CD14-positive monocyte (primary cell): ENCODE measurements around the gene SIK3. TPM values are rescaled to one million over a fixed set of nuclear protein-coding genes. Genes with fewer than 3 reads are reported as not detected.

ENCODE experiments used
- DNase-seq, 3 donors: peaks; one replicate each; pipeline ENCODE4 v3.0.0-alpha.2; 2011 to 2022
- H2AFZ ChIP-seq: 2 replicates; pipeline ENCODE4 v1.6.0; 2012; ENCODE audit warnings: mild to moderate bottlenecking, low read depth, low read length, inconsistent platforms; ENCODE audit not compliant: insufficient read depth, poor library complexity, severe bottlenecking
- H3K27ac ChIP-seq, 2 donors: 1 replicate in 1 of 2; 2 replicates in 1 of 2; pipeline ENCODE4 v1.5.1; 2012 to 2013; ENCODE audit warnings: low read length in 2 of 2, control low read depth in 1 of 2, inconsistent platforms in 1 of 2, low read depth in 1 of 2, mild to moderate bottlenecking in 1 of 2
- H3K27me3 ChIP-seq, 2 donors: one replicate each; pipeline versions ENCODE4 v1.6.0 to v1.6.1; 2011 to 2013; ENCODE audit warnings: low read length in 2 of 2; ENCODE audit not compliant: control insufficient read depth in 2 of 2, insufficient read depth in 2 of 2
- H3K36me3 ChIP-seq, 2 donors: replicated peaks in 1 of 2; 1 replicate in 1 of 2; 2 replicates in 1 of 2; pipeline versions ENCODE4 v1.5.1 to v1.6.1; 2012 to 2013; ENCODE audit warnings: low read length in 2 of 2, control low read depth in 1 of 2, inconsistent platforms in 1 of 2, mild to moderate bottlenecking in 1 of 2; ENCODE audit not compliant: insufficient read depth in 2 of 2, control insufficient read depth in 1 of 2
- H3K4me1 ChIP-seq, 2 donors: 1 replicate in 1 of 2; 2 replicates in 1 of 2; pipeline versions ENCODE4 v1.5.1 to v1.6.1; 2012 to 2013; ENCODE audit warnings: low read length in 2 of 2, control low read depth in 1 of 2, inconsistent platforms in 1 of 2, mild to moderate bottlenecking in 1 of 2, moderate library complexity in 1 of 2; ENCODE audit not compliant: insufficient read depth in 2 of 2, control insufficient read depth in 1 of 2
- H3K4me2 ChIP-seq: replicated peaks from 2 replicates; pipeline ENCODE3; 2012; ENCODE audit warnings: low read length, moderate library complexity, mild to moderate bottlenecking; ENCODE audit not compliant: poor library complexity, severe bottlenecking; ENCODE audit errors: extremely low read depth
- H3K4me3 ChIP-seq, 3 experiments: fragments of 200-600 bp in 1 of 3; sonication (generic) in 1 of 3; replicated peaks in 1 of 3; 1 replicate in 2 of 3; 2 replicates in 1 of 3; pipeline ENCODE4 v1.5.1; 2011 to 2013; ENCODE audit warnings: low read length in 3 of 3, mild to moderate bottlenecking in 3 of 3, control low read depth in 2 of 3, low read depth in 2 of 3, inconsistent platforms in 1 of 3, moderate library complexity in 1 of 3
- H3K79me2 ChIP-seq: 2 replicates; pipeline ENCODE4 v1.6.0; 2012; ENCODE audit warnings: mild to moderate bottlenecking, control low read depth, inconsistent platforms, low read length, moderate library complexity; ENCODE audit not compliant: insufficient read depth
- H3K9ac ChIP-seq: 2 replicates; pipeline ENCODE4 v1.6.0; 2017; ENCODE audit warnings: low read length, mild to moderate bottlenecking; ENCODE audit not compliant: insufficient read depth, poor library complexity, severe bottlenecking
- H3K9me3 ChIP-seq, 2 donors: replicated peaks in 1 of 2; 1 replicate in 1 of 2; 2 replicates in 1 of 2; pipeline versions ENCODE4 v1.5.1 to v1.6.1; 2012 to 2013; ENCODE audit warnings: low read length in 2 of 2, control low read depth in 1 of 2; ENCODE audit not compliant: control insufficient read depth in 1 of 2, insufficient read depth in 1 of 2
- H4K20me1 ChIP-seq: 2 replicates; pipeline ENCODE4 v1.6.0; 2012; ENCODE audit warnings: mild to moderate bottlenecking, low read length, control low read depth, moderate library complexity; ENCODE audit not compliant: insufficient read depth
- H3K27ac Mint-ChIP-seq, 7 donors: one replicate each; pipeline ENCODE4 v1.8.0; 2020; ENCODE audit warnings: mild to moderate bottlenecking in 7 of 7, mixed read lengths in 7 of 7, moderate library complexity in 6 of 7, inconsistent platforms in 2 of 7
- H3K27me3 Mint-ChIP-seq, 3 donors: one replicate each; pipeline ENCODE4 v1.8.0; 2021 to 2022; ENCODE audit warnings: low read depth in 3 of 3, mild to moderate bottlenecking in 3 of 3, mixed read lengths in 3 of 3, moderate library complexity in 3 of 3, inconsistent platforms in 1 of 3
- H3K36me3 Mint-ChIP-seq, 2 donors: one replicate each; pipeline ENCODE4 v1.8.0; 2020; ENCODE audit warnings: mixed read lengths in 2 of 2, inconsistent platforms in 1 of 2, mild to moderate bottlenecking in 1 of 2
- H3K4me1 Mint-ChIP-seq: one replicate; pipeline ENCODE4 v1.8.0; 2020; ENCODE audit warnings: mild to moderate bottlenecking, mixed read lengths
- H3K4me3 Mint-ChIP-seq, 2 donors: one replicate each; pipeline ENCODE4 v1.8.0; 2020; ENCODE audit warnings: mild to moderate bottlenecking in 2 of 2, mixed read lengths in 2 of 2, moderate library complexity in 1 of 2
- H3K9me3 Mint-ChIP-seq, 7 donors: one replicate each; pipeline ENCODE4 v1.8.0; 2020 to 2022; ENCODE audit warnings: mixed read lengths in 7 of 7, mild to moderate bottlenecking in 6 of 7, moderate library complexity in 6 of 7, inconsistent platforms in 2 of 7
- CTCF ChIP-seq: fragments of 200-600 bp; IDR thresholded peaks from one replicate; pipeline ENCODE4 v1.8.0; 2022; ENCODE audit warnings: antibody characterized with exemption, mild to moderate bottlenecking
- WGBS: methylation state at CpG from one replicate; pipeline ENCODE4 v1.1.5; 2013; ENCODE audit warnings: missing lambda C conversion rate; ENCODE audit not compliant: insufficient coverage; 5-methylcytosine and 5-hydroxymethylcytosine counted together
- intact Hi-C, 2 donors: fragments of 100-400 bp; cut with micrococcal nuclease; formaldehyde crosslinking; loops; one replicate each; pipeline versions ENCODE4 v1.15.0 to v1.15.1; 2023
- polyA plus RNA-seq, 3 donors: library from polyadenylated mRNA; depleted of rRNA in 1 of 3; unstranded in 2 of 3; stranded (reverse) in 1 of 3; fragments of 300-500 nt in 2 of 3; fragments of >200 nt in 1 of 3; fragmentation: Illumina TruSeq in 2 of 3; gene quantifications; 1 replicate in 2 of 3; 2 replicates in 1 of 3; pipeline ENCODE4 v1.2.3, GENCODE V29; 2012 to 2021

The SIK3 gene
- polyA plus RNA-seq, 3 donors, result 18.3 to 142 (median 20.0) TPM

- Mint-ChIP-seq H3K27me3 (no peaks in the 10 kb centered on the region), H3K4me1 (peaks cover 8% of the 10 kb centered on the region), H3K36me3 (peaks cover 92 to 98% of the 10 kb centered on the region in 2 donors), H3K4me3 (no peak overlapping the region), H3K9me3 (no peaks in the 10 kb centered on the region), H3K27ac (peak overlapping the region in 2 of 7 donors; percentile 42 to 61)
- intact Hi-C loops, result loop anchor here in 1 of 2 donors (10.0 kb wide), 1 partner anchor 355 kb away; no protein-coding TSS in a partner anchor
- no peaks in the 10 kb centered on the region for H3K9me3 ChIP-seq
- H3K4me3 ChIP-seq, result no peak overlapping the region
- no peak for DNase-seq
- no peak overlapping the region for H3K9ac ChIP-seq
- peaks cover 98 to 100% of the 10 kb centered on the region in 2 donors for H3K36me3 ChIP-seq
- H3K4me2 ChIP-seq, result no peak overlapping the region
- H2AFZ ChIP-seq, result no peak overlapping the region
- H3K27me3 ChIP-seq, result no peaks in the 10 kb centered on the region
- peaks cover 27% of the 10 kb centered on the region for H4K20me1 ChIP-seq
- no peak for TF ChIP-seq CTCF
- no peaks in the 10 kb centered on the region for H3K79me2 ChIP-seq
- 100% methylated on average over 3 of the region's 4 CpGs for WGBS
- no peaks in the 10 kb centered on the region for H3K4me1 ChIP-seq
- peak overlapping the region in 1 of 2 donors; percentile 18 for H3K27ac ChIP-seq
Measured at GRCh38 chr11:116869610-116870009, 228.6 kb downstream of the SIK3 start.

- H3K4me1 ChIP-seq, result no peaks in the 10 kb centered on the region
- Mint-ChIP-seq H3K4me3 (no peak overlapping the region), H3K9me3 (no peaks in the 10 kb centered on the region), H3K27ac (peak overlapping the region in 1 of 7 donors; percentile 43), H3K27me3 (no peaks in the 10 kb centered on the region), H3K4me1 (peaks cover 8% of the 10 kb centered on the region), H3K36me3 (peaks cover 93 to 98% of the 10 kb centered on the region in 2 donors)
- H4K20me1 ChIP-seq, result peaks cover 27% of the 10 kb centered on the region
- no peak overlapping the region for H3K9ac ChIP-seq
- intact Hi-C loops, result no loop called here
- peaks cover 98 to 100% of the 10 kb centered on the region in 2 donors for H3K36me3 ChIP-seq
- 100% methylated on average over 1 of the region's 3 CpGs for WGBS
- TF ChIP-seq CTCF, result no peak
- no peak overlapping the region for H3K4me3 ChIP-seq
- DNase-seq, result no peak
- H3K27ac ChIP-seq, result no peak overlapping the region
- H3K27me3 ChIP-seq, result no peaks in the 10 kb centered on the region
- H2AFZ ChIP-seq, result no peak overlapping the region
- no peaks in the 10 kb centered on the region for H3K9me3 ChIP-seq
- no peaks in the 10 kb centered on the region for H3K79me2 ChIP-seq
- H3K4me2 ChIP-seq, result no peak overlapping the region
Measured at GRCh38 chr11:116868066-116868465, 230.2 kb downstream of the SIK3 start.
